NCI-H524 treated with DMSO at 0.1 percent for 48 hours (cell line): Measurements from ENCODE around the gene SMPD1.

Experiments used
- DNase-seq: peaks from one replicate; lab custom pipeline; 2025; lab: John Stamatoyannopoulos, UW

SMPD1 gene

GRCh38 chr11:6389905-6390717, at the start of gene SMPD1:
Gene SMPD1 (plus strand): TSS chr11:6390474. CDS start chr11:6390599, 125 bp downstream.
- no peak for DNase-seq

DNA sequence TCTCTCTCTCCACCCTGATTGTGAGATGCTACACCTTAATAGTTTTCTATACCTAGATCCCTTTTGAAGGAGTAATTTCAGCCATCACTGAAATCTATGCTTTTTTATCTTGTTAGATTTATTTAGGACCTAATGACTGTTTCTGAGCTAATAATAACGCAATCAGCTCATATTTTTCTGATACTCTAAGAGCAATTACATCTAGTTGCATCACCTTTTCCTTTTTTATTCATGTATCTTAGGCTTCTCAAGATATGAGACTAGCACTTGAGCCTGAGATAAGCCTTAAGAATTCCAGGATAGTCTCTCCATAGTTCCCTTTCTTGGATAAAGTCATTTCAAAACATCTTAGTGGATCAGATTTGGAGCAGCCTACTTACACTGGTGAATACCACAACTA, 44.9 kb upstream of the SMPD1 start:
- no peak for DNase-seq

GRCh38 chr11:6350043-6350442, 40.2 kb upstream of the SMPD1 start:
- no peak for DNase-seq

GRCh38 chr11:6350486-6350885, 39.8 kb upstream of the SMPD1 start:
- DNase-seq, result no peak

DNA sequence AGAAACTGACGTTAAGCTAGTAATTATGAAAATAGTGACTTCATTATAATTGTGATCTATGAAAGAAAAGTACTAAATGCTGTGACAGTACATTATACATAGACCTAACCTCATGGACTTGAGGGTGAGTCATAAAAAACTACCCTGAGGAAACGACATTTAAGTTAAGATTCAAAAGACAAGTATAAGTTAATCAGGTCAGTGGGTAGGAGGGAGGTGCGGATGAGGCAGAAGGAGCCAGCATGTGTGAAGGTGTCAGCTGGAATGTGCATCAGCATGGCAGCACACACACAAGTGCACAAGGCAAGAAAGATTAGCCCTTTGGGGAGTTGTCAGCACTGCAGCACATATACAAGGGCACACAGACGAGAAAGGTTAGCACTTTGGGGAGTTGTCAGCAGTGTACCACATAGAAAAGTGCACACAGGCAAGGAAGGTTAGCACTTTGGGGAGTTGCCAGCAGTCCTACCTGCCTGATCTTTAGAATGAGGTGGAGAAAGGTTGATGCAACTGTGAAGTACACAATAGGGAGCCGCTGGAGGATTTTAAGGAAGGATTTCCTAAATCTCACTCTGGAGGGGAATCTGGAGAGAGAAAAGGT, 38.4 kb upstream of the SMPD1 start:
- DNase-seq, result no peak

- peak; percentile 58 for DNase-seq
These were observed 36.8 kb upstream of the SMPD1 start for GRCh38 chr11:6353367-6353987.

- DNase-seq, result no peak
These were observed 35.4 kb upstream of the SMPD1 start for GRCh38 chr11:6354651-6355485.

- no peak for DNase-seq
These were observed 33.7 kb upstream of the SMPD1 start for GRCh38 chr11:6356503-6357055.

DNA sequence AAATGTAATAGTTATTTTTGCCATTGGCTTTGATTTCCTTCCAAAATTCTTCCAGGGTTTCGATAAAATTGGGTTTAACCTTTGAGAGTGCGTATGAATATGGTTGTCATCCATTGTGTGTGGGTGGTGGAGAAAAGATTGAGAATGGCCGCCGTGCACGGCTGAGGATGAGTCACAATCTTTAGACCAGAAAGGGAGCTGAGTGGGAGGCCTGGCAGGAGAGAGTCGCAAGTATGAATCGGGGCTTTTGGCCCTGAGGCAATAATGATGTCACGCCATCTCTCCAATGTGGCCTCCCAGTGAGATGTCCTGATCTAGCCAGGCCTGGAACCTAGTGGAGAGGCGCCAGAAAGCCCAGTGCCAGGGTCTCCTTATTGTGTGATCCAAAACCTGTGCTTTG, 33.1 kb upstream of the SMPD1 start:
- DNase-seq, result no peak

- DNase-seq, result no peak
These were observed 30.1 kb upstream of the SMPD1 start for GRCh38 chr11:6360183-6360582.

DNA sequence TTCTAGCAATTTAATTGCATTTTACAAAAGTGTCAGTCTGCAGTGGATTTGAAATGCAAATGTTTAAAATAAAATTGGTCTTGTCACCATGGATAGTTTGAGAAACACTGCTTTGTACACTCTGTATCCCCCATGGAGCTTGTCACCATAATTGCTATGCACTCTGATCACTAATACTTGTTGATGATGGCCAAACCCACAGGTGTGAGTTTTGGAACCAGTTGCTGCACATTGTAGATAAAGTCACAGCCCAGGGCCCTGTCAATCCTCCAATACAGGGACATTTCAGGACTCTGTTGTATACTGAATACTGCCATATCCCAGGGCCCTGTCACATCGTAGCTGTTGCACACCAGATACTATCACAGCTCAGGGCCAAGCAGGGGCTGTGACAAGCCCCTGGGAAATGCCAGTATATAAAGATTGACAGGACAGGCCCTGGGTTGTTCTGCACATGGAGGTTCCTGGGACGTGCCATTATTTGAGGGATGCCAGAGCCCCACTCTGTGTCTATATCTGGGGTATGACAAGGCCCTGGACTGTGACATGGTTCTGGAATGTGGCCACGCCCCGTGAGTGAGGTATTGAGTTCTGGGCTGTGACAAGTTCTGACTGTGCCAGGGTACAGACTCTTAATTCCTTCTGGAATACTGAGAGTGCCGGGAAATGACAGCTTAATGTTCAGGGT, 27.9 kb upstream of the SMPD1 start:
- no peak for DNase-seq

GRCh38 chr11:6362873-6363678, 27.2 kb upstream of the SMPD1 start:
- DNase-seq, result no peak

- DNase-seq, result no peak
These were observed 24.6 kb upstream of the SMPD1 start for GRCh38 chr11:6365659-6366058.

DNA sequence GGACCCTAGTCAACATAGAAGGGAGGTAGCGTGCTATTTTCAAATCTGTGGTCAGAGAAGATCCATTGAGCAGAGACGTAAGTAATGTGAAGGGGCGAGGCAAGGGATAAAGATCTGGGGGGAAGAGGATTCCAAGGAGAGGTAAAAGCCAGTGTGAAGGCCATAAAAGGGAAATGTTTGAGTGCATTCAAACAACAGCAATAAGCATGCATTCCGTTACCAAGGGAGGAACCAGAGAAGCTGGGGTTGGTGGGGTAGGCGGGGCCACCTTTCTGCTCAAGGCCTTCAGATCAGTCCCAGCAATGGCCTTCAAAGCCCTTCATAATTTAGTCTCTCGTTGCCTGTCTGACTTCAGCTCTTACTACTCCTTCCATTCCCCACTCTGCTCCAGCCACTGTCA, 18.4 kb upstream of the SMPD1 start:
- DNase-seq, result no peak

DNA sequence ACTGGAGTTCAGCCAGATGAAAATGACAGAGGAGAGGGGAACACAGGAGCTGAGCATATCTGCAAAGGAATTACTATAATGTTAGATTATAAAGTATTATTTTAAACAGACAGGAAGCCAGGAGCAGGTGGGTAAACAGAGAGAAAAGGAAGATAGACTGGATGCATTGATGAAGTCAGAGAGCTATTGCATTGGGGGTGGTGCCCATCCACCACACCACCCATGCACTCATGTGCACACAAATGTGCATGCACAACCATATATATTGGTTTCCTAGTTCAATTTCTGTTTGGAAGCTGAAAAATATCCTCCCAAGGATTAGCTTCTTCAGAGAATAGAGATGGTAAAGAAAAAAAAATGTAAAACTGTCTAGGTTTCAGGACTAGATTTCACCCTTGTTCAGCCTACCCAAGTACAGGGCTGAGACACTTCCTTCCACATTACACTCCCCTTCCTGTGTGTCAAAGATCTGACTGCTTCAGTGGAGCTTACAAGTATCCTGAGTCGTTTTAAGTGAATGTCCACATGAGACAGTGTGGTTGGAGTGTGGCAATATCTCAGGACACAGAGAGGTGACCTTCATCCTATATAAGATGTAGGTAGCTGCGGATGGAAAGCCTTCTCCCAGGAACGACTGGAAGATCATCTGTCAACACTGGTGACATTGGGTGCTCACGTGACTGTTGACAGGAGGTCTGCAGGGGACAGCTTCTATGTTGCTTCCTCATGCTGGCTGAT, 12.2 kb upstream of the SMPD1 start:
- no peak for DNase-seq

GRCh38 chr11:6378640-6378989, 11.7 kb upstream of the SMPD1 start:
- DNase-seq, result no peak

DNA sequence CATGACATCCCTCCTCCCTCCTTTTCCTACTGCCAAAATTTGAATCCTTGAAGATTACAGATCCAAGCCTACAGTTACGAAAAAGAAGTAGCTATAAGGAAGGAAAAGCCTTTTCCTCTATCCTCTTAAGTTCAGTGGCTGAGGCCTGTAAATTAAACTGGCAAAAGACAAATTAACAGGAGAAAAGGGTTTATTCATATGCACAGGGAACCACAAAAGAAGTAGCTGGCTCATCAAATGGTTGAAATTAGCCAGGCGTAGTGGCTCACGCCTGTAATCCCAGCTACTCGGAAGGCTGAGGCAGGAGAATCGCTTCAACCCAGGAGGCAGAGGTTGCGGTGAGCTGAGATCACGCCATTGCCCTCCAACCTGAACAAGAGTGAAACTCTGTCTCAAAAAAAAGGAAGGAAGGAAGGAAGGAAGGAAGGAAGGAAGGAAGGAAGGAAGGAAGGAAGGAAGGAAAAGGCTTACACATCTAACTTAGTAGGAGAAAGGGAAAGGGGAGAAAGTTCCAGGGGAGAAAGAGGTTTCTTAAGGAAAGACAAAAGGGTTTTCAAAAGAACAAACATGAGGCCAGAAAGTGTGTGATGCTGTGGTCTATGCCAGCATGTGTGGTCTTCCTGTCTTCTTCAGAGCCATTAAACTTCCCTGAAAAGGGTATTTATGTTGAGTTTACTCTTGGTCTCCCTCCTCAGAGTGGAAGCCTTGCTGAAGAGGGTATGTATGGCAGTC, 5.1 kb upstream of the SMPD1 start:
- no peak for DNase-seq

- no peak for DNase-seq
These were observed 2.3 kb upstream of the SMPD1 start for GRCh38 chr11:6387811-6388599.
